CD8-positive, alpha-beta memory T cell (primary cell): Measurements from ENCODE around the gene S100A2. TPM values are rescaled to one million over a fixed set of nuclear protein-coding genes. Genes with fewer than 3 reads are reported as not detected.
A peak's percentile ranks its signal among the peaks of the same experiment; 100 is the strongest.
"Not testable (repeated sequence)": the region's sequence is repeated elsewhere in the genome, so short reads cannot be mapped to it uniquely, and the experiment has no call there.

Experiments used
- CTCF ChIA-PET: fragments of 350-600 bp; sonication (Branson Sonifier 250); formaldehyde crosslinking; loops from one replicate; lab custom pipeline; 2021; ENCODE audit warnings: antibody characterized with exemption; lab: Charles Lee
- POLR2A ChIA-PET: fragments of 350-600 bp; sonication (Branson Sonifier 250); formaldehyde crosslinking; loops from one replicate; lab custom pipeline; 2021; ENCODE audit warnings: antibody characterized with exemption; lab: Charles Lee
- DNase-seq, 5 donors: peaks; one replicate each; pipeline versions ENCODE4 v3.0.0 to v3.0.0-alpha.2; 2020 to 2022; ENCODE audit warnings: mixed read lengths in 1 of 5
- H3K27ac ChIP-seq: one replicate; pipeline ENCODE4 v1.7.0; 2013; ENCODE audit warnings: low read depth, mild to moderate bottlenecking, low read length, moderate library complexity
- H3K27me3 ChIP-seq: 2 replicates; pipeline ENCODE4 v1.7.0; 2013; ENCODE audit warnings: low read length, mild to moderate bottlenecking; ENCODE audit not compliant: insufficient read depth, poor library complexity, severe bottlenecking
- H3K36me3 ChIP-seq: 2 replicates; pipeline ENCODE4 v1.7.0; 2013; ENCODE audit warnings: mild to moderate bottlenecking, low read length, moderate library complexity; ENCODE audit not compliant: insufficient read depth
- H3K4me1 ChIP-seq: 2 replicates; pipeline ENCODE4 v1.7.0; 2013; ENCODE audit warnings: mild to moderate bottlenecking, low read length, moderate library complexity; ENCODE audit not compliant: insufficient read depth
- H3K4me3 ChIP-seq: 2 replicates; pipeline ENCODE4 v1.7.0; 2013; ENCODE audit warnings: mild to moderate bottlenecking, low read length
- H3K9me3 ChIP-seq: 2 replicates; pipeline ENCODE4 v1.7.0; 2013; ENCODE audit warnings: mild to moderate bottlenecking, low read length
- H3K27ac Mint-ChIP-seq, 8 donors: one replicate each; pipeline ENCODE4 v1.8.0; 2020 to 2021; ENCODE audit warnings: mixed read lengths in 8 of 8, mild to moderate bottlenecking in 6 of 8, inconsistent platforms in 3 of 8, moderate library complexity in 3 of 8
- H3K27me3 Mint-ChIP-seq, 2 donors: one replicate each; pipeline ENCODE4 v1.8.0; 2020 to 2021; ENCODE audit warnings: mixed read lengths in 2 of 2, mild to moderate bottlenecking in 1 of 2, moderate library complexity in 1 of 2
- H3K36me3 Mint-ChIP-seq, 3 donors: one replicate each; pipeline ENCODE4 v1.8.0; 2020 to 2021; ENCODE audit warnings: mixed read lengths in 3 of 3, inconsistent platforms in 1 of 3, mild to moderate bottlenecking in 1 of 3
- H3K4me1 Mint-ChIP-seq, 3 donors: one replicate each; pipeline ENCODE4 v1.8.0; 2020 to 2021; ENCODE audit warnings: mixed read lengths in 3 of 3, inconsistent platforms in 1 of 3, mild to moderate bottlenecking in 1 of 3
- H3K4me3 Mint-ChIP-seq, 7 donors: one replicate each; pipeline ENCODE4 v1.8.0; 2020 to 2021; ENCODE audit warnings: mixed read lengths in 7 of 7, mild to moderate bottlenecking in 6 of 7, moderate library complexity in 4 of 7, inconsistent platforms in 2 of 7
- H3K9me3 Mint-ChIP-seq, 5 donors: one replicate each; pipeline ENCODE4 v1.8.0; 2020 to 2022; ENCODE audit warnings: mixed read lengths in 5 of 5, mild to moderate bottlenecking in 3 of 5, moderate library complexity in 2 of 5, inconsistent platforms in 1 of 5
- polyA plus RNA-seq: library from polyadenylated mRNA; unstranded; fragments of 300-500 nt; fragmentation: Illumina TruSeq; gene quantifications from one replicate; pipeline ENCODE4 v1.2.3, GENCODE V29; 2021
- total RNA-seq, 2 experiments: library from RNA; stranded (reverse); gene quantifications; one replicate each; pipeline ENCODE4 v1.2.3, GENCODE V29; 2021

S100A2 gene
- total and polyA plus RNA-seq, 3 experiments from 2014 or later: 0.72 to 1.1 (median 0.81) TPM

DNA sequence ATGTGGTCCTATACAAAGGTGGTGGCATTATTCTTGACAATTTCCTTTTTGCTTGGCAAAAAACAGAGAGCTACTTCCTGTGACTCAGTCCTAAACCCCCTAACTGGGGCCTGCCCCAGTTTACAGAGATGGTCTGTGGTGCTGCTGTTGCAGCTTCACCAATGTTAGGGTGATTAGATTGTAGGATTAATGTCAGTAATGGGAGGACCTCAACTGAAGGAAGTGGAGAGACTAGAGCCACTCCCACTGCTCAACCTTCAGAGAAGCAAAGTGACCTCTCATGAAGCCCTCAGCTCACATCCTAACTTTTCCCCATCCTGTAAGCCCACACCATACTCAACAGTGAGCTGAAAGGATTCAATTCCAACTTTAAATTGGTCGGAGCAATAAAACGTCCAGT lies 33.5 kb downstream of the S100A2 start:
- Histone ChIP-seq H3K27me3 (no peaks in the 10 kb centered on the region), H3K27ac (no peak overlapping the region), H3K9me3 (no peaks in the 10 kb centered on the region), H3K36me3 (no peaks in the 10 kb centered on the region), H3K4me1 (peaks cover 58% of the 10 kb centered on the region), H3K4me3 (no peak overlapping the region)
- Mint-ChIP-seq H3K4me1 (peaks cover 61 to 69% (median 66%) of the 10 kb centered on the region in 3 donors), H3K27me3 (peaks cover 0 to 1% of the 10 kb centered on the region in 2 donors), H3K27ac (peak overlapping the region; percentile 94 to 100 (median 96)), H3K36me3 (peaks cover 0 to 27% (median 7%) of the 10 kb centered on the region in 3 donors), H3K9me3 (peaks cover 0 to 1% (median 0%) of the 10 kb centered on the region in 5 donors), H3K4me3 (peak overlapping the region; percentile 87 to 98 (median 96))
- DNase-seq: peak; percentile 25 to 72 (median 41)
- ChIA-PET CTCF (interaction anchor here (0.8 to 6.5 kb wide), 17 partner anchors 8 to 102 kb away, joined by 3 to 125 read pairs (median 10); partner anchors contain the start of genes CHTOP, S100A3, S100A4 and S100A5), POLR2A (interaction anchor here (0.5 to 6.8 kb wide), 9 partner anchors 8 to 458 kb away, joined by 3 to 121 read pairs (median 5); partner anchors contain the start of genes CHTOP, RPS27, S100A4 and S100A5)

DNA sequence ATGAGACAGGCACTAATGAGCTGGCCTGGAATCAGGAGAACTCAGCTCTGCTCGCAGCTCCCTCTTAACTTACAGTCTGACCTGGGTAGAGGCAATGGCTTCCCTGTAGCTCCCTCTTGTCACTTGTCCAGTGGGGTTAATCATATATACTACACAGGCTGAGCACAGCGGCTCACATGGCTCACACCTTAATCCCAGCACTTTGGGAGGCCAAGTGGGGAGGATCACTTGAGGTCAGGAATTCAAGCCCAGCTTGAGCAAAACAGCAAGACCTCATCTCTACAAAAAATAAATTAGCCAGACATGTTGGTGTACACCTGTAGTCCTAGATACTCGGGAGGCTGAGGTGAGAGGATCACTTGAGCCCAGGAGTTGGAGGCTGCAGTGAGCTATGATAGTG lies 34.0 kb downstream of the S100A2 start:
- no peak for DNase-seq
- peaks cover 53% of the 10 kb centered on the region for H3K4me1 ChIP-seq
- ChIA-PET POLR2A (interaction anchor here (0.5 to 6.8 kb wide), 8 partner anchors 9 to 459 kb away, joined by 3 to 121 read pairs (median 6); partner anchors contain the start of genes CHTOP, RPS27, S100A4 and S100A5), CTCF (interaction anchor here (1.2 to 6.5 kb wide), 12 partner anchors 10 to 101 kb away, joined by 5 to 125 read pairs (median 20); partner anchors contain the start of genes S100A3, S100A4 and S100A5)
- H3K9me3 Mint-ChIP-seq: peaks cover 0 to 1% (median 0%) of the 10 kb centered on the region in 5 donors
- no peak overlapping the region for H3K4me3 ChIP-seq
- H3K27ac Mint-ChIP-seq: peak overlapping the region; percentile 78 to 100 (median 96)
- peaks cover 56 to 63% (median 61%) of the 10 kb centered on the region in 3 donors for H3K4me1 Mint-ChIP-seq
- no peak overlapping the region for H3K27ac ChIP-seq
- no peaks in the 10 kb centered on the region for H3K36me3 ChIP-seq
- H3K27me3 Mint-ChIP-seq: peaks cover 0 to 1% of the 10 kb centered on the region in 2 donors
- H3K4me3 Mint-ChIP-seq: peak overlapping the region in 4 of 7 donors; percentile 29 to 87 (median 44)
- peaks cover 0 to 27% (median 7%) of the 10 kb centered on the region in 3 donors for H3K36me3 Mint-ChIP-seq
- H3K27me3 ChIP-seq: no peaks in the 10 kb centered on the region
- H3K9me3 ChIP-seq: no peaks in the 10 kb centered on the region

DNA sequence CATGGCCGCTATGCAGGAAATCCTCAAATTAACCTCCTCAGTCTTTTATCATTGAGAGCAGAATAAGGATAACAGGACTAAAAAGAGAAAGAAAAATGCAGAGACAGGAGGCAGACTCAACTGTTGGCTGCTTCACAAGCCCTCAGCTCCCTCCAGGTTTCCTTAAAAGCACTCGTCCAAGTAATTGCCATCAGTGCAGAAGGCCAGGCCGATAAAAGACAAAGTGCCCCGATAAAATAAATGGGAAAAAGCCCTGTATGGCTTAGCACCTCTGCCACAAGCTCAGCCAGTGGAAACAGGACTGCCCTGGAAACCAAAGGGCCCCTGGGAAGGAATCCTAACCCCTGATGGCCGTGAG lies 38.0 kb downstream of the S100A2 start:
- Mint-ChIP-seq H3K27ac (peak overlapping the region in 4 of 8 donors; percentile 17 to 77 (median 44)), H3K36me3 (peaks cover 0 to 3% (median 0%) of the 10 kb centered on the region in 3 donors), H3K27me3 (no peaks in the 10 kb centered on the region), H3K9me3 (no peaks in the 10 kb centered on the region), H3K4me1 (peaks cover 26 to 28% (median 27%) of the 10 kb centered on the region in 3 donors), H3K4me3 (no peak overlapping the region)
- CTCF ChIA-PET: interaction anchor here (1.8 kb wide), 1 partner anchor 17 kb away, joined by 4 read pairs; no protein-coding TSS in a partner anchor
- H3K27ac ChIP-seq: no peak overlapping the region
- peaks cover 20% of the 10 kb centered on the region for H3K4me1 ChIP-seq
- no peak for DNase-seq
- POLR2A ChIA-PET: no interaction called here
- H3K9me3 ChIP-seq: no peaks in the 10 kb centered on the region
- H3K4me3 ChIP-seq: no peak overlapping the region
- no peaks in the 10 kb centered on the region for H3K36me3 ChIP-seq
- H3K27me3 ChIP-seq: no peaks in the 10 kb centered on the region

DNA sequence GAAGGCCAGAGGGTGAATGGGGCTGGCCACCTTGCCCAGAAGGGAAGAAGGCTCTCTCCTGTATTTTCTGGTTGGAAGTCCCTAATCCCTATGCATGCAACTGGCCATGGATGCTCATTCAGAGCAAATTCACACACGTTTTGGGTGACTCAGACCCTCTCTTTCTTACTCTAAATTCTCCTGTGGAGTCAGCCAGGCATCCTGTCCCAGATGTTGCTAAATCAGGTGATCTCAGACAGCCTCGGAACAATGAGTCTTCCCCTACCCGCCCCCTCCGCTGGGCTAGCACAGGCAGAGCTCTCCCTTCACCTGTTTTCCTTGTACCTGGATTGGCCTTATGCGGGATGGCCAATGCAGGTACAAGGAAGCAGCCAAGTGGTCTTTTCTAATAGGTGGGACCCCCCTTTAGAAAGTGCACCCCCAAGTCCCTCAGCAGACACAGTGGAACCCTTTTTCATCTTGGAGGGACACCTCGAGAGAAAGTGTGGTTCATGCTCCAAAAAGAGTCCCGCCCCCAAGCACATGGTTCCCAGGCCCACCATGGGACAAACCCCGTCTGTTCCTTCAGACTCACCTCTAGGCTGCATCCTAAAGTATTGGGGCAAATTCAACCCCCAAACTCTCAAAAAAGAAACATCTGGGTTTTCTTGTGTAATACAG lies 38.5 kb downstream of the S100A2 start:
- no peaks in the 10 kb centered on the region for H3K27me3 Mint-ChIP-seq
- peaks cover 26 to 28% (median 26%) of the 10 kb centered on the region in 3 donors for H3K4me1 Mint-ChIP-seq
- Histone ChIP-seq H3K4me1 (peaks cover 15% of the 10 kb centered on the region), H3K36me3 (no peaks in the 10 kb centered on the region), H3K9me3 (no peaks in the 10 kb centered on the region), H3K4me3 (no peak overlapping the region), H3K27me3 (no peaks in the 10 kb centered on the region), H3K27ac (no peak overlapping the region)
- DNase-seq: peak in 1 of 5 donors; percentile 18
- H3K27ac Mint-ChIP-seq: peak overlapping the region in 5 of 8 donors; percentile 17 to 77 (median 56)
- no peaks in the 10 kb centered on the region for H3K9me3 Mint-ChIP-seq
- CTCF ChIA-PET: interaction anchor here (1.8 kb wide), 1 partner anchor 16 kb away, joined by 4 read pairs; no protein-coding TSS in a partner anchor
- peaks cover 0 to 5% (median 0%) of the 10 kb centered on the region in 3 donors for H3K36me3 Mint-ChIP-seq
- no peak overlapping the region for H3K4me3 Mint-ChIP-seq
- POLR2A ChIA-PET: no interaction called here

DNA sequence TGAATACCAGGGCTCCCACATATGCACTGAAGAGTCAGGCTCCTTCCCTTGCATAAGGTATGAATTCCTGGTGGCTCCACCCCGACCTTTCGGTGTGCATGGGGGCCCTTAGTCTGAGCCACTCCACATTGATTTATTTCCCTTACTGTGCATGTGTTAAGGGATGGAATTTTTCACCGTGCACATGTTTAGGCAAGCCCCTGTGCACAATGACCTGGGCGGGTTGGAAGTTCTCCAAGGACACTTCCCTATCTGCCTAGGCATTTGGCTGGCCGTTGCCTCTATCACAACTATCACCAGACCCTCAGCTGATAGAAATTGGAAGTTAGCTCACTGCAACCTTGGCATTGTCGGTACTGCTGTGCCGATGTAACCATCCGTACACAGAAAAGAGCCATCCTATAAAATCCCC lies 39.5 kb downstream of the S100A2 start:
- no peak overlapping the region for H3K4me3 Mint-ChIP-seq
- ChIA-PET CTCF (interaction anchor here (1.2 to 2.6 kb wide), 2 partner anchors 9 to 42 kb away, joined by 3 to 11 read pairs; no protein-coding TSS in a partner anchor), POLR2A (no interaction called here)

DNA sequence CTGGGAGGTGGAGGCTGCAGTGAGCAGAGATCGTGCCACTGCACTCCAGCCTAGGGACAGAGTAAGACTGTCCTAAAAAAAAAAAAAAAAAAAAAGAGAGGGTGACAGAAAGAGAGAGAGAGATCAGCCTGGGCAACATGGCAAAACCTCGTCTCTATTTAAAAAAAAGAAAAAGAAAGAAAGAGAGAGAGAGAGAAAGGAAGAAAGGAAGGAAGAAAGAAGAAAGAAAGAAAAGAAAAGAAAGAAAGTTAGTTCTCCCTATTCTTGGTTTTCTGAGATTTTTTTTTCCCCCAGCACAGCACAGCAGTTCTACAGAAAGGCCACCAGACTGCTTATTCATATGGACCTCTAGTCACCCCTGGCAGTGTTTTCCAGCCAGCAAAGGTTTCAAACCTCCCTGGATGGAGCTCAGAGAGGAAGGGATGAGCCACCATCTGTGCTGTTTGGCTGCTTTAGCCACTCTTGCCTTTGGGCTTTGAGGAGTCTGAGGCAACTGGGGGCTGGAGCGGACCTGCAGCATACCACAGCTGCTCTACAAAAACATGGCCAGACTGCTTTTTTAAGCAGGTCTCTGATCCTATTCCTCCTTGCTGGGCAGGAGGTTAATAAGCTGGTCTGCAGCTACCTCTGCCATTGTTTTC lies 40.4 kb downstream of the S100A2 start:
- no peak overlapping the region for H3K27ac ChIP-seq
- Mint-ChIP-seq H3K4me1 (peaks cover 11 to 13% (median 11%) of the 10 kb centered on the region in 3 donors), H3K4me3 (no peak overlapping the region), H3K27ac (peak overlapping the region in 2 of 8 donors; percentile 43 to 74), H3K27me3 (peaks cover 0 to 2% of the 10 kb centered on the region in 2 donors), H3K9me3 (no peaks in the 10 kb centered on the region), H3K36me3 (peaks cover 0 to 5% (median 0%) of the 10 kb centered on the region in 3 donors)
- DNase-seq: no peak
- H3K9me3 ChIP-seq: no peaks in the 10 kb centered on the region
- CTCF ChIA-PET: interaction anchor here (1.1 to 2.6 kb wide), 4 partner anchors 8 to 43 kb away, joined by 3 to 11 read pairs (median 4); partner anchors contain the start of gene S100A6
- POLR2A ChIA-PET: no interaction called here
- H3K36me3 ChIP-seq: no peaks in the 10 kb centered on the region
- H3K27me3 ChIP-seq: no peaks in the 10 kb centered on the region
- no peaks in the 10 kb centered on the region for H3K4me1 ChIP-seq
- H3K4me3 ChIP-seq: no peak overlapping the region

More for the DNA sequence above, 39.5 kb downstream of the S100A2 start:
- H3K9me3 ChIP-seq: no peaks in the 10 kb centered on the region
- peak overlapping the region in 1 of 8 donors; percentile 17 for H3K27ac Mint-ChIP-seq
- peaks cover 16 to 19% (median 16%) of the 10 kb centered on the region in 3 donors for H3K4me1 Mint-ChIP-seq
- DNase-seq: peak in 1 of 5 donors; percentile 19
- H3K27me3 Mint-ChIP-seq: no peaks in the 10 kb centered on the region
- peaks cover 4% of the 10 kb centered on the region for H3K4me1 ChIP-seq
- H3K36me3 Mint-ChIP-seq: peaks cover 0 to 5% (median 0%) of the 10 kb centered on the region in 3 donors
- H3K4me3 ChIP-seq: no peak overlapping the region
- H3K27ac ChIP-seq: no peak overlapping the region
- no peaks in the 10 kb centered on the region for H3K9me3 Mint-ChIP-seq
- H3K27me3 ChIP-seq: no peaks in the 10 kb centered on the region
- no peaks in the 10 kb centered on the region for H3K36me3 ChIP-seq

DNA sequence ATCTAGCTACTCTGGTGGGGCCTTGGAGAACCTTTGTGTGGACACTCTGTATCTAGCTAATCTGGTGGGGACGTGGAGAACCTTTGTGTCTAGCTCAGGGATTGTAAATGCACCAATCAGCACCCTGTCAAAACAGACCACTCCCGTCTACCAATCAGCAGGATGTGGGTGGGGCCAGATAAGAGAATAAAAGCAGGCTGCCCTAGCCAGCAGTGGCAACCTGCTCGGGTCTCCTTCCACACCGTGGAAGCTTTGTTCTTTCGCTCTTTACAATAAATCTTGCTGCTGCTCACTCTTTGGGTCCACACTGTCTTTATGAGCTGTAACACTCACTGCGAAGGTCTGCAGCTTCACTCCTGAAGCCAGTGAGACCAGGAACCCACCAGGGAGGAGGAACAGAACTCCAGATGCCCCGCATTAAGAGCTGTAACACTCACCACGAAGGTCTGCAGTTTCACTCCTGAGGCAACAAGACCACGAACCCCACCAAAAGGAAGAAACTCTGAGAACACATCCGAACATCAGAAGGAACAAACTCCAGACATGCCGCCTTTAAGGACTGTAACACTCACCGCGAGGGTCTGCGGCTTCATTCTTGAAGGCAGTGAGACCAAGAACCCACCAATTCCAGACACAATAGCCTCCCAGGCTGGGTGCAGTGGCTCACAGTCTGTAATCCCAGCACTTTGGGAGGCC lies 43.1 kb downstream of the S100A2 start:
- H3K36me3 ChIP-seq, H3K4me3 ChIP-seq, H3K4me1 Mint-ChIP-seq, H3K27me3 ChIP-seq, H3K27ac ChIP-seq, H3K36me3 Mint-ChIP-seq, H3K9me3 Mint-ChIP-seq, DNase-seq, H3K27me3 Mint-ChIP-seq, H3K9me3 ChIP-seq, H3K4me1 ChIP-seq: not testable (repeated sequence)
- POLR2A ChIA-PET: interaction anchor here (1.1 kb wide), 1 partner anchor 10 kb away, joined by 3 read pairs; no protein-coding TSS in a partner anchor
- CTCF ChIA-PET: interaction anchor here (3.8 to 4.2 kb wide), 2 partner anchors 10 to 12 kb away, joined by 27 to 31 read pairs; no protein-coding TSS in a partner anchor
- H3K4me3 Mint-ChIP-seq: peak overlapping the region in 2 of 7 donors; percentile 40 to 51
- H3K27ac Mint-ChIP-seq: peak overlapping the region in 5 of 8 donors; percentile 35 to 83 (median 67)
